NCI-H2227 (cell line): ENCODE data around the gene STRADB.
"Not testable (repeated sequence)": the region's sequence is repeated elsewhere in the genome, so short reads cannot be mapped to it uniquely, and the experiment has no call there.

ENCODE experiments used
- DNase-seq: peaks from one replicate; lab custom pipeline; 2025; ENCODE audit not compliant: unreplicated experiment; lab: John Stamatoyannopoulos, UW

STRADB gene

DNA sequence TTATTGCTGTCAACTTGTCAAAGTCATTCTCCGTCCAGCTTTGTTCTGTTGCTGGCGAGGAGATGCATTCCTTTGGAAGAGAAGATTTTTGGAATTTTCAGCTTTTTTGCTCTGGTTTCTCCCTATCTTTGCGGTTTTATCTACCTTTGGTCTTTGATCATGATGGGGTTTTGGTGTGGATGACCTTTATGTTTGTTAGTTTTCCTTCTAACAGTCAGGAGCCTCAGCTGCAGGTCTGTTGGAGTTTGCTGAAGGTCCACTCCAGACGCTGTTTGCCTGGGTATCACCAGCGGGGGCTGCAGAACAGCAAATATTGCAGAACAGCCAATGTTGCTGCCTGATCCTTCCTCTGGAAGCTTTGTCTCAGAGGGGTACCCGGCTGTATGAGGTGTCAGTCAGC, 21.7 kb upstream of the STRADB start:
- not testable (repeated sequence) for DNase-seq

DNA sequence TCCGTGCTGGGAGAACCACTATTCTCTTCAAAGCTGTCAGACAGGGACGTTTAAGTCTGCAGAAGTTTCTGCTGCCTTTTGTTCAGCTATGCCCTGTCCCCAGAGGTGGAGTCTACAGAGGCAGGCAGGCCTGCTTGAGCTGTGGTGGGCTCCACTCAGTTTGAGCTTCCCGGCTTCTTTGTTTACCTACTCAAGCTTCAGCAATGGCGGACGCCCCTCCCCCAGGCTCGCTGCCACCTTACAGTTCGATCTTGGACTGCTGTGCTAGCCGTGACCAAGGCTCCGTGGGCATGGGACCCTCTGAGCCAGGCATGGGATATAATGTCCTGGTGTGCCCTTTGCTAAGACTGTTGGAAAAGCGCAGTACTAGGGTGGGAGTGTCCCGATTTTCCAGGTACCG, 21.2 kb upstream of the STRADB start:
- not testable (repeated sequence) for DNase-seq

DNA sequence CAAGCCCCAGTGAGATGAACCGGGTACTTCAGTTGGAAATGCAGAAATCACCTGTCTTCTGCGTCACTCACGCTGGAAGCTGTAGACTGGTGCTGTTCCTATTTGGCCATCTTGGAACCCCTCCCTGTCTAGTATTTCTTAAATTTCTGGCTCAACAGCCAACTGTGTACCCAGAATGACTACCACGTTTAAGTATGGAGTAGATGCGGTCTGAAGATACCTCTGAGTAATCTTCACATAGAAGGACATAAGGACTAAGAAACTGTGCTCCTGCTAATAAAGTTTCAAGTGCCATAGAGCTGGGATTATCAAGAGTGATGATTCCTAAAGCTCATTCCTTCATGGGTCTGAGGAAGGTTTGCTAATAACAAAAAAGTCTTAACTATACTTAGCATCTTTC, 20.7 kb upstream of the STRADB start:
- DNase-seq = no peak

DNA sequence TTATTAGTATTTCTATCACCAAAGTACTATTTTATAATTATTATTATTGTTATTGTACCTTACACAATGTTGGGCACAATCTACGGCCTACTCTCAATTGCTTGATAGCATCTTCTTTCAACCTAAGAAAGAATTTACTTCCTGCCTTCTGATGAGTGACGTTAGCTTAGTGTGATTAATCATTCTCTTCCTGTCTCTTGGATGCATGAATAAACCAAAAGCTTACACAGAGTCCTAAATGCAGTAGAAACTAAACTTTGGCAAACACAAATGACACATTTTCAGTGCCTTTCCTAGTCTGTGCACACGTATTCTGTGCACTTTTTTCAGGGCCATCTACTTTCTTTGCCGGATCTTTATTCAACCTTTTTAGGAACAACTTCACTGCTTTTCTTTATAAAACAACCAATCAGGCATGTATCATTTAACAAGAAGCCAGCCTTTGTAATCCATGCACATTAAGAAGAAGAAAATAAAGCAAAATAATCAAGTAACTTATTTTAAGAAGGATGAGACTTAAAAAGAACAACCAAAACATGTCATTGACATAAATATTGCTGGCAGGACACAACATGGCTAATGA, 19.4 kb upstream of the STRADB start:
- no peak for DNase-seq

DNA sequence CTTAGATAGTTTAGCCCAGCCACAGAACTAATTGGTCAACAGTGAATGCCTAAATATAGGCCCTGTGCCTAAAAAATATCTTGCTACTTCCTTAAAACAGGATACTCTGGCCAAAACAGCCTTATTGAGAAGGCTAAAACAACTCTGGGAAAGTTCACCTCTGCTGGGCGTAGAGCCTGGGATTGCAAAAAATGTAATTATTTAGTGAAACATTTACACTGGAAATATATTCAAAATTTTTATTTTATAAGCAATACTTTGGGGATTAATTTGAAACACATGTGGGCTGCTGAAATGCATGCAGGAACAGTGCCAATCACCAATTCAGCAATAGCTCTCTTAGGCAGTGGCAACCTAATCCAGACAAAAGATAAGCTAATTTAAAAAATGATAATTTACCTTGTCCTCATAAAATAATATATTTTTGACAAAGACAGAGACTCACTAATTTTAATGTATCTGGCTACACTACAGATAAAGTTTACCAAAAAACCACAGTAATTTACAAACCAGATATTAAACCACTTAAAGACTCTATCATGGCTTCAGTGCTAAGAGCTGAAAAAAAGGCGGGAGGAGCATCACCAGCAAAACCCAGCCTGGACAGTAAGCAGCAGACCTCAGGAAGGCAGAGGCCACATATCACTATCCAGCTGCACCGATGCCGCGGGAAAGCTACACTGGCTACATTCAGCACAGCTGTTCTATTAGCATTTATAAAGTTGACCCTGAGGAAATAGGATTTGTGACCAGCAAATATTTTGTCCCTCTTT, 18.7 kb upstream of the STRADB start:
- DNase-seq = no peak

DNA sequence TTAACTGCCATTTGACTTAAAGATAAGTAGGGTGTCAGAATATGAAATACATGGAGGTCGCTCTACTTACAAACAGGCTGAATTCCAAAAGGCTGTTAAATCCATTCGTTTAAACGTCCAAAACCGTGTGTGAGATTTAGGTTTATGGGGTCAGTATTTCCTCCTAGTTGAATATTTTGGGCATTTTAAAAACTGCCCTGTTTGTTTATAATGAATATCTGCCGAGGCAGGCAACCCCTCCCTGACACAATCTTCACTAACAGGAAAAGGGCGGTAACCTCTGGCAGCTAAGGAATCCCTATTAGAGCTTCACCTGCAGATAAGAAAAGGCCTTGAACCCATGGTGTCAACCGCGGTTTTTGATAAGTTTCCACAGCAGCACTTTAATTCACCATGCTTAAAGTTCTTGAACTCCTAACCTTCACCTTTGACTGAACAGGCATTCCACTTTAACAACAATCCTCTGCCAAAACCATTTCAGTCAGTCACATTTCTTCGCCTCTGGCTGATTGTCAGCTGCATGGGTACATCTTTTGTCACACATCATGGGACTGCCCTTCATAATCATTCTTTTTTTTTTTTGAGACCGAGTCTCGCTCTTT, 18.0 kb upstream of the STRADB start:
- DNase-seq = no peak

DNA sequence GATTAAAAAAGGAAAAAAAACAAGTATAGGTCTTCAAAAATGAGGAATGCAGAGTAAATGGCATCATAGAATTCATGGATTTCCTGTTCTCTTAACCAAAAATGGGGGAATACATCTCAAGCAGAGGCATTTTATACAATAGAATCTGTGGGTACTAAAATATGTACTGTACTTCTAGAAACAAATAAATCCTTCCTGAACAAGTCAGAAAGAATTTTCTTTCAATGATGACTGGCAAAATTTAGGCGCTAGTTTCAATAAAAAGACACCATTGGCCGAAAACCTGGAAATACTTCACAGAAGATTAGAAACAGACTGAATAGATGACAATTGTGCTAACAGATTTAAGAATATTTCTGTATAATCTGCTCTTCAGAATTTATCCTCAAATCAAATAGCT, 15.4 kb upstream of the STRADB start:
- no peak for DNase-seq

DNA sequence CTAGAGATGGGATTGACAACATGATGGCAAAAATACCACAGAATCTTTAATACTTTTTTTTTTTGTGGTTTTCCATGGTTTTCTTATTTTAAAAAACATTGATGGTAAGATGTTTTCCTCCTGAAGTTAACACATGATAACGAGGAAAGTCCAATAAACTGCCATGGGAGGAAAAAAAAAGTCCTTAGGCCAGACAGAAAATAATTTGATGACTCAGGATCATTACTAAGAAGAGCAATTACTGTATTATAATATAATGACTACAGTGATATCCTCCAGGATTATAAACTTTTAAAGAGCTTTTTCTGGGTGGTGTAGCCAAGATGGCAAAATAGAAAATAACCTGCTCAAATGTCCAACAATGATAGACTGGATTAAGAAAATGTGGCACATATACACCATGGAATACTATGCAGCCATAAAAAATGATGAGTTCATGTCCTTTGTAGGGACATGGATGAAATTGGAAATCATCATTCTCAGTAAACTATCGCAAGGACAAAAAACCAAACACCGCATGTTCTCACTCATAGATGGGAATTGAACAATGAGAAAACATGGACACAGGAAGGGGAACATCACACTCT, 12.1 kb upstream of the STRADB start:
- not testable (repeated sequence) for DNase-seq

DNA sequence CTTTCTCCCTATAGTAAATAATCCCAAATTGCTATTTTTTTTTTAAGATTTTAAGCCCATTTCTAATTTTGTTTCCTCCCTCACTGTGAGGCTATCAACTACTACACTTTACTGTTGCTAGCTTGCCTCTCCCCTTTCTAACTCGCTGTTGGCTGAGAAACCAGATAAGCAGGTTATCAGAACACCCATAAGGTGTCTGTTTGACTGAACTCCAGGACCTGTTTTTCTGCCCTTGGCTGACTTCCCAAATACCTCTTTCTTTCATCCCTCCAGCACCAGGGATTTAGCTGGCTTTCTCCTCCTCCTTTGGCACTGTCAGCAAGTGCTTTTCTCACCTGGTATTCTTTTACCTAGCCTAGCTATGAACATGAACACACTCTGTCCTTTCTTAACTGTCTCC, 11.4 kb upstream of the STRADB start:
- no peak for DNase-seq

DNA sequence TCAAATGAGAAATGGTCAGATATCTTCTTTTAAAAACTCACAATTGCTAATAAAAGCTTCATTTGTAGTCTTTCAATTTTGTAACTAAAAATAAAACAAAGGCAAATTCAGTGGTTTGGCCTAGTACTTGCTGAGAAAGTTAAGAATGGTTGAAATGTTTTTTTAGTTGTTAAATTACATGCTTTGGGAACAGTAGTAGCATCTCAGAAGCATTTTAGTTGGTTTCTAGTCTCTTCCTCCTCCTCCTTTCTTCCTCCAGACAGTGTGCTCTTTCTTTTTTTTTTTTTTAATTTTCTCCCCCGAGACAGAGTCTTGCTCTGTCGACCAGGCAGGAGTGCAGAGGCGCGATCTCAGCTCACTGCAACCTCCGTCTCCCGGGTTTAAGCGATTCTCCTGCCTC, 10.1 kb upstream of the STRADB start:
- DNase-seq = no peak

DNA sequence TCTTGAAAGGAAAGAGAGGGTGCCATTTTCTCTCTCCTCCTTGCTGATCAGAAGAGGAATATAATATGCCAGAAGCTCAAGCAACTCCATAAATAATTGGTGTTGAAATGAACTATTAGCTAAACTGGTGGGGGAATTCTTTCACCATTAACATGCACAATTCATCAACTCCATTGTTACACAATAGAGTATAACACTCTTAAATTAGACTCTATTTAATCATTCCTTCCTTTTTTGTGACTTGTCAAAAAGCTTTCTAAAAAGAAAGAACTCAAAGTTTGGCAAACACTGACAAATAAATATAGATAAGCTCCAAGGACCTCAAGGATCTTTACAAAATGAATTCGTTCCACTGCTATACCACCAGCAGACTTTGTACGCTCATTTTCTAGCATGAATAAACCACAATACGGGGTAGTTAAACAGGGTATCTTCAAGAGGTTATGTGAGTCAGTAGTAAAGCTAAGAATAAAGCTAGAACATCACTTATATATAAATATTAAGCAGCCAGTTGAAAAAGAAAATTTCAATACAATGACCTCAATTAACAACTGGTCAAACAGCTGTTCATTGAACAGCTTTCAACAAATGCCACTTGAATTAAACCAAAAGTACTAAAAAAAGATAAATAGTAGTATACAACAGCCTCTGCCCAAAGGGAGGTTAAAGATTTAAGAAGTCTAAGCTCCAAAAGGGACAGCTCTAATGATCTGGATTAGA, 6.6 kb upstream of the STRADB start:
- DNase-seq = no peak

DNA sequence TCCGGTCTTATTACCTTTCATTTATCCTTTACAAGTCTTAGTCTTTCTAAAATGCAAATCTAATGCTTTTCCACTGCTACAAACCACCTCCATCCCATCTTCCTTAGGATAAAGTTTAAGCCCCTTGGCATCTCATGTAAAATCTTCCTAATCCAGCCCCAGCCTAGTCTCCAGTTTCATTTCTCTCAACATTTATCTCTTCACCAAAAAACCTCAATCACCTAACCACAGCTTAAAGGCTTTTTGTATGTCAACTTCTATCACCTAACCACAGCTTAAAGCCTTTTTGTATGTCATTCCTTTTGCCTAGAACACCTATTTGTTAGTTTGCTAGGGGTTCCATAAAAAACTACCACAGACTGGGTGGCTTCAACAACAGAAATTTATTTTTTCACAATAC, 4.5 kb upstream of the STRADB start:
- no peak for DNase-seq

DNA sequence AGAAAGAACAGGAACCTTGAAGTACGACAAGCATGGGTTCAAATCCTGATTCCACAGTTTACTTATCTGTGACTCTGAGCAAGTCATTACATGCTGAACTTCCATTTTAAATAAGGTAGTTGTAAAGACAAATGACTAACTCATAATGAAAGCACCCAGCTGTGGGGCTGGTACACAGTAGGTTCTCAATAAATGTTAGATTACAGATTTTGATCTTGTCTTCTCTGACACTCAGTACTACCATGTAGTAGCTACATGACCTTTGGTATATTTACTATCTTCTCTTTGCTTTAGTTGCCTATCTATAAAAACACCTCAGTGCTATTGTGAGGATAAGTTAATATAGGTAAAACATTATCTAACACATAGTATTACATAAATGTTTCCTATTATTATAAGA, 3.5 kb upstream of the STRADB start:
- DNase-seq = no peak

DNA sequence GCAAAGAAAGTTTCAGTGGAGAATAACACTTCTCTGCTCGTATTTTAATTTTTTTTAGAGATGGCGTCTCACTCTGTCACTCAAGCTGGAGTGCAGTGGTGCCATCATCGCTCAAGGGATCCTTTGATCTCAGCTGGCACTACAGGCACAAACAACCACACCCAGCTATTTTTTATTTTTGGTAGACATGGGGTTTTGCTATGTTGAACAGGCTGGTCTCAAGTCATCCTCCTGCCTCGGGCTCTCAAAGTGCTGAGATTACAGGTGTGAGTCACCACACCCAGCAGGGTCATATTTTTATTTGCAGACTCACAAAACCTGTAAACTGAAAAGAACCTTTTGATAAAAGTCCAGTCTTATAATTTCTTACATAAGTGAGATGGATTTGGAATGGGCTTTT, 2.8 kb upstream of the STRADB start:
- DNase-seq = no peak

DNA sequence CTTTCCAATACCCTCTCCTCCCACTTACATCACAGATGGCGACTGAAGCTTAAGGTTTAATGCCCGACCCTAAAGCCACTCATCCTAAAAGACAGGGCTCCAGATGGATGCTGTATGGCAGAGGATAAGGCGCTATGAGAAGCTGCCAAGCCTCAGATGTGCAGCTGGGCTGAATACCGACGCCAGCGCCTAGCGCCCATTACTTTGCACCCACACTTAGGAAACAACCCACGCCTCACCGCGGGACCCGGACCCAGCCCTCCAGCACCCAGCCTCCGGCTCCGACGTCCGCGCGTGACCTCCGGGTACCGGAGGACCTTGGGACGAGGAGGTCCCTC, 617 bp upstream of the STRADB start:
- peak; percentile 72 for DNase-seq

DNA sequence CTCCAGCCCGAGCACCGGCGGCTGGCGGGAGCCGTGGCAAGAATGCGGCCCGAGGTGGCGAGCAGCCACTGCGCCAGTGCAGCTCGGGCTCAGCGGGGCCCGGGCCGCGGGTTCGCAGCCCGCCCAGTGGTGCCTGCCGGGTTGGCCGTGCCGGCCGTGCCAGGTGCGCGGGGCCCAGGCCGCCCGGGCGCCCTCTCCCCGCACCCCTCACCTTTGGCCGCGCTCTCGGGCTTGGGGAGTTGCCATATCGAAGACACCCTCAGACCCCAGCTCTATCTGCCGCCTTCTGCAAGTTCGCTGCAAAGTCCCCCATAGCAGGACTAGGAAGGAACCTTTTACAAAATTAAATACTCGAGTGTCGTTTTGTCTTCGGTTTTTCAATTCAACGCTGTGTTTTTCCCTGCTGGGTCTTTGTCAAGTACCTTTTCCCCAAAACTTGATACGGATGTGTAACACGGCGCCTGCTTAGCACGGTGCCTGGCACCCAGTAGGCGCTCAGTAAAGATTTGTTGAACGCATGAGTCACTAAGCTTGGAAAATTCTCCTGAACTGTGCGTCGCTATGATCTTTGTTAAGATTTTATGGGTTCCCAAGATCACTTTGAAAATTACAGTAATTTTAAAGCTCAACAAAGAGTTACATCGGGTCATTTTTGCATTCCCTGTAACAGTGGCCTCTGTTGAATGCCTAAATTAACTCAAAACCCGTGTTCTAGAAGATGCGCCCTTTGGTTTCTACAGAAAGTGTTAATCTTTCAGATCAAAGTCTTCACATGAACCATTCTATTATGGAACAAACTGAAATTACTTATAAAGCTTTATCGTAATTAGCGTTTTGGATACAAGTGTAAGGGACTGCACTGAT, 750 bp downstream of the STRADB start:
- DNase-seq = peak; percentile 71

DNA sequence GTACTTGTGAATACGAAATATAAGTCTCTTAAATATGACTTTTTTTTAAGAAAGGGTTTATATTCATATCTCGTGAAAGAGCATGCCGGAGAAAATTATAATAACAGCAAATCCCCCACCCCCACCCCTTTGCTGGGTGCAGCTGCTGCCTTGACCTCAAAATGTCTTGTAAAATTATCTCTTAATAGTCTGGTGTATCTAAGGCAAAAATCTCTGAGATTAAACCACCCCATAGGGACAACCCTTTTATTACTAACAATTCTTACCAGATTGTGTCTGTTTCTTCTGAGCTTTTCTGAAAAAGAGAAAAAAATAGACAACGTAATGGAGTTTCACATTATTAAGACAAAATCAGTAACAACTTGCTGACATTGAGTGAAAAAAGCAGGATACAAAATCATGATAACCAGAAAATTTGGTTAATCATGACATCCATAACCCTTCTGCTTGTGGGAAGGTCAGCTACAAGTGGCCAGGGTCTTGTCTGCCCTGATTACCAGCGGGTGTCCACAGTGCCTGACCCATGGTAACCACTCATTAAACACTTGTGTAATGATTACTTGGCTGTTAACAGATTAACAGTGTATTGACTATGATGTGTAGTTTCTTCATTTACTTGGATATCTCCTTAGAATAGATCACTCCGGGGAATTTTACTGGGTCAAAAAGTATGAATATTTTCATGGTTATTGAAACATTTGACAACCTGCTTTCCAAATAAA, 1.5 kb downstream of the STRADB start:
- peak; percentile 71 for DNase-seq

DNA sequence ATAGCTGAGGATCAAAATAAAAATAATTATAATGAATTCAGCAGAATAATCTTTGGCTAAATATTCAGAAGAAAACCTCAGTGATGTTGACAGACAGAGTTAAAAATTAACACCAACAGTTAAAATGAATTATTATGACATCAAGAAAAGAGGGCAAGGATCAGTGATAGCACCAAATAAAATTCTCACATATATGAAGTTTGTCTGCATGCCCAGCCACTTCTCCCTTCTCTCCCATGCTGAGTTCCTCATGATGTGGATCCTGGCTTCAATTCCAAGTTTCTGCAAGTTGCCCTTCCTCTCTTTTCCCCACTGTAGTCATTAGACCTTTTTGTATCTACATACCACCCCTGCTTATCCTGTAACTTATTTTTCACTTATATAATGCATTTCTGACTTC, 6.8 kb downstream of the STRADB start:
- DNase-seq = no peak

DNA sequence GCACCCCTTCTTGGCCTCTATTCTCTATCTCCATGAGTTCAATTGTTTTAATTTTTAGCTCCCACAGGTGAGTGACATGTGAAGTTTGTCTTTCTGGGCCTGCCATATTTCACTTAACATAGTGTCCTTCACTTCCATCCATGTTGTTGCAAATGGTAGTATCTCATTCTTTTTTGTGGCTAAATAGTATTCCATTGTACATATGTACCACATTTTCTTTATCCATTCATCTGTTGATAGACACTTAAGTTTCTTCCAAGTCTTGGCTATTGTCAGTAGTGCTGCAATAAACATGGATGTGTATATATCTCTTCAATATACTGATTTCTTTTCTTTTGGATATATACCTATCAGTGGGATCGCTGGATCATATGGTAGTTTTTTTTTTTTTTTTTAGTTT, 9.0 kb downstream of the STRADB start:
- no peak for DNase-seq

DNA sequence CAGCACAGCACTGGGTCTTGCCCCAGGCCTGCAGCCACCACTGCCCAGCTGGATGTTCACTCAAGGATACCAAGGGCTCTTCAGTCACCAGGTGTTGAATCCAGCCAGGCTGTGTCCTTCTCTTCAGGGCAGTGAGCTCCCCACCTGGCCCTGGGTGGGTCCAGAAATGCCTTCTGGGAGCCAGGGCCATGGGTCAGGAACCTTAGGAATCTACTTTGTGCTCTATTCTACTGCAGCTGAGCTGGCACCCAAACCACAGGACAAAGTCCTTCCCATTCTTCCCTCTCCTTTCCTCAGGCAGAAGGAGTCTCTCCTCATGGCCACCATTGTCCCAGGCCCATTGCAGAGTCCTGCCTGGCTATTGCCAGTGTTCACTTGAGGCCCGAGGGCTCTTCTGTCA, 13.0 kb downstream of the STRADB start:
- no peak for DNase-seq
